Right atrium auricular region (tissue), 2 donors: ENCODE measurements around the gene ZNF550. TPM values are rescaled to one million over a fixed set of nuclear protein-coding genes. Genes with fewer than 3 reads are reported as not detected.

ENCODE experiments used
- DNase-seq: peaks from one replicate; pipeline ENCODE4 v3.0.0-alpha.2; 2019; ENCODE audit warnings: low spot score
- H3K27ac ChIP-seq, 2 donors: fragments of 200-600 bp; sonication (generic); 1 replicate in 1 of 2; 2 replicates in 1 of 2; pipeline ENCODE4 v1.5.1; 2016 to 2019
- H3K27me3 ChIP-seq, 2 donors: fragments of 200-600 bp; sonication (generic); one replicate each; pipeline versions ENCODE4 v1.5.1 to v1.6.0; 2017 to 2019
- H3K36me3 ChIP-seq: fragments of 200-600 bp; sonication (generic); one replicate; pipeline ENCODE4 v1.5.1; 2016
- H3K4me1 ChIP-seq, 2 donors: fragments of 200-600 bp; sonication (generic); one replicate each; pipeline versions ENCODE4 v1.5.1 to v1.6.0; 2017 to 2019
- H3K4me3 ChIP-seq, 2 donors: fragments of 200-600 bp; sonication (generic); 1 replicate in 1 of 2; 2 replicates in 1 of 2; pipeline ENCODE4 v1.5.1; 2017 to 2019; ENCODE audit warnings: mild to moderate bottlenecking in 1 of 2, moderate library complexity in 1 of 2
- H3K9me3 ChIP-seq, 2 donors: fragments of 200-600 bp; sonication (generic); one replicate each; pipeline ENCODE4 v1.5.1; 2019
- CTCF ChIP-seq, 2 donors: fragments of 200-600 bp; sonication (generic); IDR thresholded peaks; one replicate each; pipeline ENCODE4 v1.5.1; 2019; ENCODE audit warnings: antibody characterized with exemption in 2 of 2
- total RNA-seq, 2 donors: library from RNA; depleted of rRNA; stranded (reverse); fragments of >200 nt; gene quantifications; one replicate each; pipeline ENCODE4 v1.1.0, GENCODE V29; 2016

Gene ZNF550
- total RNA-seq, 2 donors from 2014 or later, result 4.6 to 5.2 TPM

- peaks cover 0 to 20% of the 10 kb centered on the region in 2 donors for H3K4me1 ChIP-seq
- H3K36me3 ChIP-seq, result peaks cover 4% of the 10 kb centered on the region
- peaks cover 0 to 32% of the 10 kb centered on the region in 2 donors for H3K9me3 ChIP-seq
- peak within 1 kb of the TSS; percentile 53 to 72 for H3K4me3 ChIP-seq
- no peaks in the 10 kb centered on the region for H3K27me3 ChIP-seq
- DNase-seq, result peak; percentile 91
- peak in 1 of 2 donors; percentile 50 for TF ChIP-seq CTCF (IDR thresholded peaks at IDR 0.05)
- peak within 1 kb of the TSS; percentile 66 to 75 for H3K27ac ChIP-seq
Observed at GRCh38 chr19:57583521-57584416, 24.1 kb upstream of the ZNF550 start, which contains the start of gene ZIK1. Gene ZIK1, plus strand, starts transcription at chr19:57584145. Its CDS starts 212 bp downstream, at chr19:57584357.

DNA sequence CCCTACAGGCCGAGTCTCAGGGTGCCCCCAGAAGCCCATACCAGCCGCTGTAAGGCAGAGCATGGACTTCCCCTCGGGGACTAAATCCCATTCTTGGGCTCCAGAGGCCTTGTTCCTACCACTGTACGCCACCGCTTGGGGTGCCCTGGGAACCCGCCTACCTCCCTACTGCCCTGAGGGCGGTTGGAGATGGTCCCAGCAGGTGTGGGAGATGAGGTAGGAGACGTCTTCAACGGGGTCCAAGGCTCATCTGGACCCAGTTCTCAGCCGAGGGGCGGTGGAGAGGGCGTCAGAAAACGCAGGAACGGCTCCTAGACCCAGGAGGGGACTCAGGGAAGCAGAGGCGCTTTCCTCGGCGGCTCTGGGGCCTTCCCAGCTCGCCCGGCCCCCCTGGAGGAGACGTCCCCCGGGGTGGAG lies 23.4 kb upstream of the ZNF550 start:
- peak overlapping the region; percentile 66 to 75 for H3K27ac ChIP-seq
- DNase-seq, result no peak
- H3K4me1 ChIP-seq, result peaks cover 0 to 21% of the 10 kb centered on the region in 2 donors
- H3K4me3 ChIP-seq, result peak overlapping the region; percentile 53 to 72
- no peaks in the 10 kb centered on the region for H3K36me3 ChIP-seq
- peaks cover 0 to 26% of the 10 kb centered on the region in 2 donors for H3K9me3 ChIP-seq
- TF ChIP-seq CTCF (IDR thresholded peaks at IDR 0.05), result no peak
- no peaks in the 10 kb centered on the region for H3K27me3 ChIP-seq

GRCh38 chr19:57578487-57579205 lies 19.0 kb upstream of the ZNF550 start, which contains the start of gene ZNF416:
Gene ZNF416, minus strand, starts transcription at chr19:57578911. Its CDS starts 207 bp downstream, at chr19:57578704.
- H3K27ac ChIP-seq, result peak within 1 kb of the TSS; percentile 58 to 77
- H3K4me1 ChIP-seq, result peaks cover 0 to 21% of the 10 kb centered on the region in 2 donors
- peak in 1 of 2 donors; percentile 45 for TF ChIP-seq CTCF (IDR thresholded peaks at IDR 0.05)
- peaks cover 35% of the 10 kb centered on the region for H3K36me3 ChIP-seq
- H3K4me3 ChIP-seq, result peak within 1 kb of the TSS; percentile 91 to 94
- H3K27me3 ChIP-seq, result no peaks in the 10 kb centered on the region
- peaks cover 12 to 41% of the 10 kb centered on the region in 2 donors for H3K9me3 ChIP-seq
- DNase-seq, result peak; percentile 99

GRCh38 chr19:57576661-57577060 lies 17.0 kb upstream of the ZNF550 start:
- Histone ChIP-seq H3K27me3 (no peaks in the 10 kb centered on the region), H3K4me3 (no peak overlapping the region), H3K4me1 (peaks cover 0 to 15% of the 10 kb centered on the region in 2 donors), H3K27ac (no peak overlapping the region), H3K9me3 (peaks cover 20 to 61% of the 10 kb centered on the region in 2 donors), H3K36me3 (peaks cover 55% of the 10 kb centered on the region)
- DNase-seq, result no peak
- TF ChIP-seq CTCF (IDR thresholded peaks at IDR 0.05), result no peak

- Histone ChIP-seq H3K27ac (no peak overlapping the region), H3K9me3 (peaks cover 25 to 90% of the 10 kb centered on the region in 2 donors), H3K27me3 (no peaks in the 10 kb centered on the region), H3K36me3 (peaks cover 58% of the 10 kb centered on the region), H3K4me3 (no peak overlapping the region), H3K4me1 (peaks cover 0 to 3% of the 10 kb centered on the region in 2 donors)
- TF ChIP-seq CTCF (IDR thresholded peaks at IDR 0.05), result no peak
- DNase-seq, result no peak
Observed at GRCh38 chr19:57572415-57572947, 12.8 kb upstream of the ZNF550 start.
